GM21723 (cell line): ENCODE data around the gene ERBB4.

Experiments used
- ATAC-seq: cut with Tn5 transposase; IDR thresholded peaks from one replicate; pipeline ENCODE4 v1.9.1; 2021; ENCODE audit warnings: mild to moderate bottlenecking, moderate library complexity; ENCODE audit not compliant: unreplicated experiment

ERBB4 gene

GRCh38 chr2:212364112-212364985, 174.3 kb downstream of the ERBB4 start:
- no peak for ATAC-seq

DNA sequence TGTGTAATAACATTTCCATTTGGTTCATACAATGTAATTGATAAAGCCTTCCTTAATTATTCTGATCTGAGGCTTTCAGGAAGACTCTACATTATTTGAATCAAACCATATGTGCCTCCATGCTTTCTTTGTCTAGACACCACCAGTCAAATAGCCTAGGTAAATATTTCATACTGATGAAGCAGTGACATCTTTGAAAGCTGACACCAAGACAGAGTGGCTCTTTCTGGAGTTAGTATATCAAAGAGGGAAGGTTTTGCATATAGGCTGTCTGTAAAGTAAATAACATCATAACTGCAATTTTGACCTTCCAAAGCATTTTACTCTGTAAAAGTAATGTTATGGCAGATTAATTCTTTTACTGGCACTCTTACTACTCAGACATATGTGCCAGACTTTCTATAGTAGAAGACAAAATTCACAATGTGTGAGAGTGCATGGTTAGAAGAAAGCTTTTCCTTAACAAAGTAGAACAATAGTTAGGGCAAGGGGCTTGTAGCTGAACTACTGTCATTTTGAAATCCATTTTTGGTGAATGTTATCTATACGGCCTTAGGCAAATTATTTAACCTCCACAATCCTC, 177.3 kb downstream of the ERBB4 start:
- ATAC-seq = no peak

GRCh38 chr2:212360068-212360460, 178.5 kb downstream of the ERBB4 start:
- no peak for ATAC-seq

DNA sequence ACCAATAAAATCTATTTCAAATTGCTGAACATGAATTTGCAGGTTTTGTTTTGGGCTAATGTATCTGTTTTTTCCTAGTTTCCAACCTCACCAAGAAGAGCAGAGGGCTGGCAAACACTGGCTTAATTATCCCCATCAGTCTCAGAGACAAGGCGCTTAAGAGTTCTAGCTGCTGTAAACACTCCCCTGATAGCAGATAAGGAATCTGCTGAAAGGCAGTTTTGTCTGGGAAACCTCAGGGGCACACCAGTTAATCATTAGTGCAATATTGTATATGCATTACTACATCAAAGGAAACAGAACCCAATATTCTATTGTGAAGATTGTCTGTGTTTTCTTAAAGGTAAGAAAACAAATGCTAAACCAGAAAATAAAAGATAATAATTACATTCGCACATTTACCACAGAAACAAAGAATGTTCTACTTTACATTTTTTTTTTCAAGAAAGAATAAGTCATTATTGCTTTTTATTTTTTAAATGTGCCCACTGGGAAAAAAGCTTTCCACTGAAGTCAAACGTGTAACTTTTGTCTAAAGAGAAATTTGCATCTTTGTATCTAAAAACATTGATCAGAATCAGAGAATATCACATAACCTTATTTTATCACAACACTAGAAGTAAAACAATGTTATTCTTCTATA, 179.1 kb downstream of the ERBB4 start:
- ATAC-seq = no peak

- no peak for ATAC-seq
These were observed 181.0 kb downstream of the ERBB4 start for GRCh38 chr2:212357606-212358005.

DNA sequence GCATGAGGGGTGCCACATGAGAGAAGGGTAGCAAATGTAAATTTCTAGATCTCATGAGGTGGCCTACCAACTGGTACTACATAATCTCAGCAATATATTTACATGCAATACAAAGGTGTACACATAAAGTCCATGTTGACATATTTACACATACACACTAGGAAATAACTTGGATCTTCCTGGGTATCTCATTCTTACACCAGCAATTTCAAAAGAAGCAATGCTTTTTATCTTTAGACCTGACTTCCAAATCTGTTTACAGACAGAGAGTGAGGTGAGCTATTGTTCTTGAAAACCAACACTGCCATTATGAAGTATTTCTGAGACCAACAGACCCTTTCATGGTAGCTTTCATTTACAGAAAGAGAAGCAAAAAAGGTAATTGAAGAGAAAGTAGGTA, 184.2 kb downstream of the ERBB4 start:
- no peak for ATAC-seq

GRCh38 chr2:212348501-212348900, 190.1 kb downstream of the ERBB4 start:
- no peak for ATAC-seq

DNA sequence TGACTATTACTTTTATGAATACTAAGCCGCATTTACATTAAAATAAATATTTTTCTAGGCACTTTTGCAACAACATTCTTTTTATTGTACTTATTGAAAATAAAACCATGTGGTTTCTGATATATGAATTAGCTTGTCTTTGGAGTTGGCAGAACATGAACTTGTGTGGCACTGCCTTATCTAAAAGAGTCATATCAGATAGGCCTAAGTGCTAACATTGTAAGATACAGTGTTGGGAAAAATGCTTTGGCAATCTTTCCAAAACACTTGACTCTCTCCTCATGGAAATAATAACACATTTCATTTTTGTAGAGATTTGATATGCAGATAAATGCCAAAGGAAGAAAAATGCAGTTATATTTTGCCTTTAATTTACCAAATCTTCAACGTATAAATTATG, 191.7 kb downstream of the ERBB4 start:
- ATAC-seq = no peak

DNA sequence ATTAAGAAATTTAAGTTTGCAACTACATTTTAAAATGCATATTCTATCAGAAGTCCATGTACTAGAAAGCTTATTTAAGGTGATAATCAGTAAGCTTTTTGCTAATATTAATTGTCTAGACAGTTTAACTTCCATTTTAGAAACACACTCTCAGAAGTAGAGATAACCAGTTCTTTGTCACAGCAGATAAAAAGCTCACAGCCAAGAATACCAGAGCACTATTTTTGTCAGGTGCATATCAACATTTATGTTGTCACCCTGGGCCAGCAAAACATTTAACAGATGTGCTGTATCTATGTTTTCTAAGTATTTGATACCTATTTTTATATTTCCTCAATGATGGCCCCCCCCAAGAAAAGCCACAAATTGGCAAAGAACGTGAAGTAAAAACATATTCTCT, 192.6 kb downstream of the ERBB4 start:
- ATAC-seq = no peak

GRCh38 chr2:212344131-212344530, 194.5 kb downstream of the ERBB4 start:
- ATAC-seq = no peak

DNA sequence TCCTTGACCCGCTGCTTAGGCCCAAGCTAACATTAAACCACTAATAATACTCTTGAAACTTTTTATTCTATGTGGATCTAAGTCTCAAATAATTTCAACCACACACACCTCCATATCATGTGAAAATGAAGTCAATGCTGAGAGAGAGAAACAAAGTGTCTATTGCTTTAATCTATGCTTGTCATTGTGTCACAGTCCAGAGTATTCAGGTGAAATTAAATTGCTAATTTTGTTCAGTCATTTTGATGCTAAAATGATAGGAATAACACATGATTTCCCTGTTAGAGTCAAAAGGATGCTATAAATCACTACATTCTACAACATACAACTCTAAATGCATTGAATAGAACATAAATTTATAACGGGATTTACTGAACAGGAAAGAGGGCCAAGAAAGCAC, 195.4 kb downstream of the ERBB4 start:
- ATAC-seq = no peak

DNA sequence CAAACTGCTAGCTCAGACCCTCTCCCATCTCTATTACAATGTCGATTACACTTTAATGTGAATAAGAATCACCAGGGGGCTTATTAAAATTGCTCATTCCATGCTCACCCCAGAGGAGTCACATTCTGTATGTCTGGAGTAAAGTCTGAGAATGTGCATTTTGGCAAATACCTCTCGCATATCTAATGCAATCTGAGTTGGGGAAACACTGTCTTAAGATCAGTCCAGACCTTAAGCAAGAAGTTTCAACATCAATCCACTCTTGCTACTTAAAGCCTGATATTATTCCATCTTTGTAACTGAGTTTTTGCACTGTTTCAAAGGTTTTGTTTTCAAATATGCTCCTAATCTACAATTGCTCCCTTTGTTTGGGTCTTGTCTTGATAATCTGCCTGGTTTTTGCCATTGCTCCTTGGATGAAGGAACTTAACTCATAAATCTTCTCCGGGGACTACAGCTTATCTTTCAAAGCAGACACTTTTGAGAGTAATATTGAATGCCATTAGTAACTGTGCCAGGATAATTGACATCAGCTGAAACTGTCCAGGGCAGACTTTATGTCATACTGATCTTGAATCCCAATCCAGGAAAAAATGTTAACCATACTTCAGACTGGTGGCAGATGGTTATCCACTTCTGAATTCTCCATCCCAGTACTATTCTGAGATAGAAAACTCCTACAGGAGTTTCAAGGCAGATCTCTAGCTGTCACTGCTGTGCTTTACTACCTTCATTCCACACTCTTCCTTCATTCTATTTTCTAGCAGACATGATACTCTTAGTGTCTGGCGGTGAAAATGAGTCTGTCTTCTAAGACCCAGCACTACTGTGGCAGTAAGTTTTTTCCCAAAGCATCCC, 200.9 kb downstream of the ERBB4 start:
- ATAC-seq = no peak

- ATAC-seq = no peak
These were observed 201.6 kb downstream of the ERBB4 start for GRCh38 chr2:212337036-212337435.

DNA sequence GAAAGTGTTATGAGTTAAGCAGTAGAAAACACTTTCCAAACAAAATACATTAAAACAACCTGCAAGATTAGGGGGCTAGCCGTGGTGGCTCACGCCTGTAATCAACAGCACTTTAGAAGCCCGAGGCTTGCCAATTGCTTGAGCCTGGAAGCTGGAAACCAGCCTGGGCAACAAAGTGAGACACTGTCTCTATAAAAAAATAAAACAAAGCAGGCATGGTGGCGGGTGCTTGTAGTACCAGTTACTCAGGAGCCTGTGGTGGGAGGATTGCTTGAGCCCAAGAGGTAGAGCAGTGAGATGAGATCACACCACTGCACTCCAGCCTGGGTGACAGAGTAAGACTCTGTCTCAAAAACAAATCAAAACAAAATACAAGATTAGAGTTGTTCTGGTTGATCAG, 208.3 kb downstream of the ERBB4 start:
- ATAC-seq = no peak

- ATAC-seq = no peak
These were observed 209.7 kb downstream of the ERBB4 start for GRCh38 chr2:212328712-212329496.

DNA sequence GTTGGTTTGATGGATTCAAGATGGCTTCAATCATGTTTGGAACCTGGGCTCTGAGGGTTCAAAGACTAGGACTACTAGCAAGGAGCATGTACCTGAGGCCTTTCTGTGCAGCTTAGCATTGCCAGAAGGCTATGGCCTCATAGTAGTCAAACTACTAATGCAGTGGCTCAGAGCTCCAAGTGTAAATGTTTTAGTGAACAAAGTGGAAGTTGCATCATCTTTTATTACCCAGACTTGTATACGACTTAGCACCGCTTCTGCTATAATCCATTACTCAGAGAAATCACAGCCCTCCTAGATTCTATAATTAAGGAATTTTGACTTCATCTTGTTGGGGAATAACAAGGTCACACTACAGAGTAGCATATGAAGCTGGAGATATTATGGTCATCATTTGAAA, 210.5 kb downstream of the ERBB4 start:
- no peak for ATAC-seq

DNA sequence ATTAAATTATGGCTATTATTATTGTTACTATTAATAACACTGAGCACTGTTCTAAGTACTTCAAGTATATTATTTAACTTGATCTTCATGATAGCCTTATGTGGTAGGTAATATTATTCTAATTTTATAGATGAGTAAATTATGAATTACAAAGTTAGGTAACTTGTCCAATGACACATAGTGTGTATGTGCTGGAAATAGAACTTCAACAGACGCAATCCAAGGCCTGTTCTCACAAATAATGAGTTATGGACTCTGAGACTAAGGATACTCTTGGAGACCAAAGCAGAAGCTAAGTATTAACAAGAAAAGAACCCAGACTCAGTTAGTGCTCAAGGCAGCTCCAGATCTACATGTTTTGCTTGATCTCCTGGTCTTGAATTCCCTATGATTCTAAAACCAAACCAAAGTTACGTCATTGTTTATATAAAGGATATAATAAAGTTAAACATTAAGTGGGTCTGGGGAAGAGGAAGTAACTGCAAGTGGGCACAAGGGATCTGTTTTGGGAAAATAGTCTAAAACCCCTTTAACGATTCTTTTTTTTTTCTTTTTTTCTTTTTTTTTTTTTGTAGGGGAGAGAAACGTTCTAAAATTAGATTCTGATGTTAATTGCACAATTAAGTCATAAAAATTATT, 211.3 kb downstream of the ERBB4 start:
- no peak for ATAC-seq

GRCh38 chr2:212318636-212319035, 220.0 kb downstream of the ERBB4 start:
- no peak for ATAC-seq

GRCh38 chr2:212314680-212315079, 223.9 kb downstream of the ERBB4 start:
- ATAC-seq = no peak
